HG03571 (cell line): ENCODE data around the gene TSEN54.
"Not testable (repeated sequence)": the region's sequence is repeated elsewhere in the genome, so short reads cannot be mapped to it uniquely, and the experiment has no call there.

Experiments
- ATAC-seq: cut with Tn5 transposase; IDR thresholded peaks from one replicate; pipeline ENCODE4 v1.9.1; 2021; ENCODE audit not compliant: unreplicated experiment

Gene TSEN54

GRCh38 chr17:75517297-75517865 lies 1.1 kb downstream of the TSEN54 start:
- no peak for ATAC-seq

GRCh38 chr17:75518201-75518600 lies 1.9 kb downstream of the TSEN54 start:
- ATAC-seq = no peak

- no peak for ATAC-seq
Observed at GRCh38 chr17:75518983-75519537, 2.7 kb downstream of the TSEN54 start.

GRCh38 chr17:75520413-75520812 lies 4.1 kb downstream of the TSEN54 start:
- ATAC-seq = not testable (repeated sequence)

GRCh38 chr17:75521290-75521689 lies 5.0 kb downstream of the TSEN54 start:
- no peak for ATAC-seq

GRCh38 chr17:75521951-75522727 lies 5.8 kb downstream of the TSEN54 start:
- ATAC-seq = no peak

- no peak for ATAC-seq
Observed at GRCh38 chr17:75523647-75524046, 7.3 kb downstream of the TSEN54 start.

GRCh38 chr17:75524269-75524969 lies 8.1 kb downstream of the TSEN54 start:
- ATAC-seq = no peak

- peak; percentile 72 for ATAC-seq
Observed at GRCh38 chr17:75524970-75525805, 8.9 kb downstream of the TSEN54 start, which contains the start of gene LLGL2. LLGL2 (plus strand) TSS chr17:75525697; CDS start chr17:75543427, 17,730 bp downstream.

- no peak for ATAC-seq
Observed at GRCh38 chr17:75525806-75526554, 9.7 kb downstream of the TSEN54 start.

- no peak for ATAC-seq
Observed at GRCh38 chr17:75526555-75527270, 10.4 kb downstream of the TSEN54 start.

- no peak for ATAC-seq
Observed at GRCh38 chr17:75530837-75531720, 14.8 kb downstream of the TSEN54 start.

GRCh38 chr17:75531721-75532072 lies 15.4 kb downstream of the TSEN54 start:
- ATAC-seq = no peak

- no peak for ATAC-seq
Observed at GRCh38 chr17:75535119-75535537, 18.8 kb downstream of the TSEN54 start.

- ATAC-seq = no peak
Observed at GRCh38 chr17:75535871-75536270, 19.5 kb downstream of the TSEN54 start.

- no peak for ATAC-seq
Observed at GRCh38 chr17:75536366-75536765, 20.0 kb downstream of the TSEN54 start.

- ATAC-seq = no peak
Observed at GRCh38 chr17:75539967-75540729, 23.8 kb downstream of the TSEN54 start.
